ENCODE results near the gene ABRACL.
"Not testable (repeated sequence)": the region's sequence is repeated elsewhere in the genome, so short reads cannot be mapped to it uniquely, and the experiment has no call there.

ABRACL gene

DNA sequence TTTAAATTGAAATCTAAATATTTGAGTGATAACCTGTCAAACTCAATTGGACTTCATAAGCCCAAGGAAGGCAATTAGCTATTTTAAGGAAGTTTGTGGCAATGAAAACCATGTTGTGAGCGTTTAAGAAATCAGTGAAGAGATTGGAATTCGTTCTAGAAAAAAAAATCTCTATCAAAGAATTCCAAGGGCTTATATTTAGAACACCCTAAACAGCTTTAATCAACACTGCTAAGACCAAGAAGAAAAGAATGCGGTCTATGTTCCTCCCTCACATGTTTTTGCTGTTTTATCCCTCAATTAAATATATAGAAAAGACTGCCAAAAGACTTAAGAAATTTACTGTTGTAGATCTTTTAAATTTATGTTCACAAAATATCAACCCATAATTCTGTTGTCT lies 16.6 kb upstream of the ABRACL start:
- no peak for DNase-seq

- DNase-seq = no peak
Observed at GRCh38 chr6:139013185-139013800, 15.3 kb upstream of the ABRACL start.

GRCh38 chr6:139014945-139015344 lies 13.6 kb upstream of the ABRACL start:
- DNase-seq = no peak

- no peak for DNase-seq
Observed at GRCh38 chr6:139016337-139017213, 12.0 kb upstream of the ABRACL start.

GRCh38 chr6:139017227-139017626 lies 11.3 kb upstream of the ABRACL start:
- DNase-seq = peak in 2 of 14 donors; percentile 5 to 12

- DNase-seq = no peak
Observed at GRCh38 chr6:139019722-139020121, 8.8 kb upstream of the ABRACL start.

DNA sequence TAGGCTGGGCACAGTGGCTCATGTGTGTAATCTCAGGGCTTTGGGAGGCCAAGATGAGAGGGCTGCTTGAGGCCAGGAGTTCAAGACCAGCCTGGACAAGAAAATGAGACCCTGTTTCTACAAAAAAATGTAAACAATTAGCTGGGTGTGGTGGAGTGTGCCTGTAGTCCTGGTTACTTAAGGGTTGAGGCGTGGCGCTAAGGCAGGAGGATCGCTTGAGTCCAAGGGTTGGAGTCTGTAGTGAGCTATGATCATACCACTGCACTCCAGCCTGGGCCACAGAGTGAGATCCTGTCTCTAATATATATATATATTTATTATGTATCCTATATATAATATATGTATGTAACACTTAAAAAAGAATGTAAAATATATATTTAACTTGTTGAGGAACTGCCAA lies 7.9 kb upstream of the ABRACL start:
- DNase-seq = no peak

GRCh38 chr6:139025416-139025815 lies 3.1 kb upstream of the ABRACL start:
- not testable (repeated sequence) for DNase-seq

- DNase-seq = no peak
Observed at GRCh38 chr6:139027620-139028182, 844 bp upstream of the ABRACL start.

- peak in 1 of 14 donors; percentile 21 for DNase-seq
Observed at GRCh38 chr6:139028215-139028657, 309 bp upstream of the ABRACL start.

DNA sequence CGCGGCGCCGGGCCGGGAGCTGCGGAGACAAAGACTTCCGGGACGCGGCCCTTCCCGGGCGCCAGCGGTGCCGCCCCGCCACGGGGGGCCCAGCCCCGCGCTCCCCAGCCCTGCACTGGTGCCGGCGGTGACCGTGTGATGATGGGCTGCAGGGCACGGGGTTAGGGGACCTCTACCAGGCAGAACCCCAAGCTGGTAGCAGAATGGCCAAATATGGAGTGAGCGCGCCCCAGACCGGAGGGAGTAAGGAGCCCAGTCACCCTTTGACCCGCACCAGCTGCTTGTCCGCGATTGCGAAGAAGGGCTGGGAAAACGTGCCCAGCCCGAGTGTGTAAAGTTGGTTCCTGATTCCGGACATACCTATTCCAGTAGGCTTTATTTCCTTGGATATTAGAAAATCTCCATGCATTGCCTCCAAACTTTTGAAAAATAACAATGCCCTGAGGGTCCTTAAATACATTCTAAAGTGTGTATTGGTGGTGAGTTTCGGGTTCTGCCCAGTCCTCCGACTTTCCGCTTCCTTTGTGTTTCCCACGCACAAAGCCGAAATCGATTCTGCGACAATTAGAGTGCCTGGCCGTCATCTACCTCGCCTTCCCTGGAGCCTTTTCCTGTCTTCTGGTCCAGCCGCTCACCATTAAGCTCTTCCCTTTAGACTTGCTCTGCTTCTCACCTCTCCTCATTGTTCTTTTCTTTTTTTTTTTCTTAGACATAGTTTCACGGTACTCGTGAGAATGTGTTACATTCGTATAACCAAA lies 1.1 kb downstream of the ABRACL start:
- DNase-seq = peak in 8 of 14 donors; percentile 12 to 50 (median 36)

- DNase-seq = no peak
Observed at GRCh38 chr6:139030228-139030963, 1.9 kb downstream of the ABRACL start.

GRCh38 chr6:139037490-139037889 lies 8.9 kb downstream of the ABRACL start:
- no peak for DNase-seq

DNA sequence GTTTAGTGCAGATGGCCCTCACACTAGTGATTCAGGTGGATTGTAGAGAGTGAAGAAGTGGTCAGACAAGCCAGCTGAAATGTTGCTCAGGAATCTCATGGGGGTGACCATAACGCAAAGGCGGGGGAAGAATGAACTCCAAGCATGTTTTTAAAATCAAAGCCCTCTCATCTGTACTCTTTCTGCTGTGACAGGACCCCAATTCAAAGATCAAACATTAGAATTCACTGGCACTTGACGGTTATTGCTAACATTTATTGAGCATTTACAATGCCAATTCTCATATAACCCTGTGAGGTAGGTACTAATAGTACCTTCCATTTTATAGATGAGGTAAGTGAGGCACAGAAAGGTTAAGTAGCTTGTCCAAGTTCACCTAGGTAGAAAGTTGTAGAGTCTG lies 15.7 kb downstream of the ABRACL start:
- DNase-seq = no peak

- no peak for DNase-seq
Observed at GRCh38 chr6:139047677-139048076, 19.1 kb downstream of the ABRACL start.

DNA sequence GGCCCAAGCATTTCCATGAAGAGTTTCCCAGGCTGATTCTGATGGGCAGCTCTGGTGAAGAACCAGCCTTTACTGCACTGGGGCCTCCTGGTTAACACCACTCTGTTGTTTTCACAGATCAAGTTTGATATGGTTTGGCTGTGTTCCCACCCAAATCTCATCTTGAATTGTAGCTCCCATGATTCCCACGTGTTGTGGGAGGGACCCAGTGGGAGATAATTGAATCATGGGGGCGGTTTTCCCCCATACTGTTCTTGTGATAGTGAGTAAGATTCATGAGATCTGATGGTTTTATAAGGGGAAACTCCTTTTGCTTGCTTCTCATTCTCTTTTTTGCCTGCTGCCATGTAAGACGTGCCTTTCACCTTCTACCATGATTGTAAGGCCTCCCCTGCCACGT lies 20.4 kb downstream of the ABRACL start:
- not testable (repeated sequence) for DNase-seq

GRCh38 chr6:139050131-139050769 lies 21.7 kb downstream of the ABRACL start:
- DNase-seq = not testable (repeated sequence)

- no peak for DNase-seq
Observed at GRCh38 chr6:139050770-139051313, 22.3 kb downstream of the ABRACL start.

DNA sequence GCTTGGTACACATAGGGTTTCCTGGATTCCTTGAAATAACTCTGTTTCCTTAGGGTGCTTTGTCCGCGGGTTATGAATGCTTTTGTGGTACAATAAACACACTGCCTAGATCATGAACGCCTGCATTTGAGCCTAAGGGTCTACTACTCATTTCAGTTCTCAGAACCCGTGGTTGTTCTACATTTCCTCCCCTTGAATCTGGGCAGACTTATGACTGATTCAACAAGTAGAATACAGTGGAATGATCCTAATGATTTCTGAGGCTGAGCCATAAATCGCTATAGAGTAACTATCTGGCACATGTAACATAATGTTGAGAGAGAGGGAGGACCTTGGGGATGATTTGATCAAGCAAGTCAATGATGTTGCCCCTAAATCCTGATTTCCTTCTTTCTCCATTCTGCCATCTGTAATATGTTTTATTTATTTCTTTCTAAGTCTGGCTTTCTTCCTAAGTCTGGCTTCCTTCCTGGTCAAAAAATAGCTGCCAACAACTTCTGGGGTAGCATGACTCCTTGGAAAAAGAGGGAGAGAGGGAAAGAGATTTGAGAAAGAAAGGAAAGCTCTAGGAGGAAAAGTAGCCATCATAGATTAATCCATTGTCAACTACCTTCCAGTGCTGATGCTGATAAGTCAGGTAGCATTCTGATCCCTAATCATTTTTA lies 23.0 kb downstream of the ABRACL start:
- no peak for DNase-seq

DNA sequence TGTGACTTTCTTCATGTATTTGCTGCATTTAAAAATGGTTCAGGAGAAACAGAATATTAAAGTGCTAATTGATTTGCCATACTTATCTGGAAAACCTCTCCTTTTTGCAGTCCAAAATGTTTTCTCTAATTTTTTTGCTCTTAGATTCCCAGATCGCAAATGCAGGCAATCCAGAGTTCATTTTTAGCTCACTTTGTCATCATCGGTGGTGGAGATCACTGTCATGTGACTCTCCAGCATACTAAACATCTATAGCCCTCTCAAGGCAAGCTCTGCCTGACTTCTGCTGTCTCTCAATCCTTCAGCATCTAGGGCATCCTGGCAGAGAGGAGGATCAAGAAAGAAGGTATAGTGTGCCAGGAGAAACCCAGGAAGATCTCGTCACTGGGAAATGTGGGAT lies 24.8 kb downstream of the ABRACL start:
- DNase-seq = no peak

GRCh38 chr6:139054001-139054400 lies 25.5 kb downstream of the ABRACL start:
- no peak for DNase-seq
